GM18858 (cell line): ENCODE measurements around the gene OTC.

Experiments
- ATAC-seq: cut with Tn5 transposase; IDR thresholded peaks from one replicate; pipeline ENCODE4 v1.9.1; 2021; ENCODE audit not compliant: unreplicated experiment

OTC gene

DNA sequence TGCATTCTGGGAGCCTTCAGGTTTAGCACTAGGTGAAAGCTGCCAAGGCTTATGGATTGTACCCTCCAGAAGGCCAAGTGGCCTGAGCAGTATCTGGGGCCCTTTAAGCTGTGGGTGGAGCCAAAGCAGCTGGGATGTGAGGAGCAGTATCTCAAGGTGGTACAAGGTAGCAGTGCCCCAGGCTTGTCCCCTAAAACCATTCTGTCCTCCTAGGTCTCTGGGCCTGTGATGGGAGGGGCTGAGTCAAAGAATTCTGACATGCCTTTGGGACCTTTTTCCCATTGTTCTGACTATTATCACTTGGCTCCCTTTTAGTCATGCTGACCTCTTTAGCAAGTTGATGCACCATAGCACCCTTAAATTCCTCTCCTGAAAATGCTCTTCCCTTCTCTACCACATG, 109.9 kb downstream of the OTC start:
- no peak for ATAC-seq

DNA sequence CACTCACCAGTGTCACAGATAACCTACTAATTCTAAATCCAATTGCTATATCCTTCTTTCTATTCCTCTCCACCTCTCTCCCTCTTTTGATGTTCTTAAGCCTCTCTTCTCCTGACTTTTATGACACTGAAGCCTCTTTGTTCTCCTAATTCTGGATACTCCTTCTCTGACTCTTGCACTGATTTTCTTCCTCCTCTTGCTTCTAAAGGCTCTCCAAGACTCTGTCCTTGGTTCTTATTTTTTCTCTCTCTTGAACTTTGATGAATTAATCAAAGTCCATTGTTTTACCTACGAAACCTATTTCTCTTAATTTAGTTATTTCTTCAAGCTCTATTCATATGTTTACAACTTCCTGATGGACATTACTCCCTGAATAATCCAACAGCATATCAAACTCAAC, 113.3 kb downstream of the OTC start:
- ATAC-seq: no peak

DNA sequence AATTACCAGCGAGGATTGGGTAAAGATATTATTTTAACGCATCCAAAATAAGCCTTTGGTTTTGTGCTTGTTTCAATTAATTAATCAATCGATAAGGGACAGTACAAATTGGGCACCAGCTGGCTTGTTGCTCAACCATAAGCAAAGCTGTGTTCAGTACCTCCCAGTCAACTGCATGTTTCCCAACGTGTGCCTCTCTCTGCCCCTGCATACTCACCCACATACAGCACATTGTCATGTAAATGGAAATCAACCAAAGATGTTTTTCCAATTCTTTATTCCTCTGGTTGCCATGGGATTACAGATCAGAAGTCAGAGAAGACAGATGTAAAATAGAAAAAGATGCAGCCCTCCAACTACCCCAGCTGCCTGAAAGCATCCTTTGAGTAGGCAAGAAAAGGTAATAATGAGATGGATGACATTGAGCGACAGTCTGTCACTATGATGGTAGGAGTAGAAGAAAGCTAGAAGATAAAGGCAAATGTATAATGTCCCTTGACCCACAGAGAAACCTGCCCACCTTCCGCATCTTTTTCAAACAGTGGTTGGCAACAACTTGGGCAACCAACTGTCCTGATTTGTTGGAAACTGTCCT, 116.3 kb downstream of the OTC start:
- ATAC-seq: no peak
